NCI-H2227 (cell line): ENCODE measurements around the gene MYD88.
A peak's percentile ranks its signal among the peaks of the same experiment; 100 is the strongest.
"Not testable (repeated sequence)": the region's sequence is repeated elsewhere in the genome, so short reads cannot be mapped to it uniquely, and the experiment has no call there.

ENCODE experiments used
- DNase-seq: peaks from one replicate; lab custom pipeline; 2025; ENCODE audit not compliant: unreplicated experiment; lab: John Stamatoyannopoulos, UW

Gene MYD88

GRCh38 chr3:38125305-38126120 lies 12.9 kb upstream of the MYD88 start:
- DNase-seq = no peak

DNA sequence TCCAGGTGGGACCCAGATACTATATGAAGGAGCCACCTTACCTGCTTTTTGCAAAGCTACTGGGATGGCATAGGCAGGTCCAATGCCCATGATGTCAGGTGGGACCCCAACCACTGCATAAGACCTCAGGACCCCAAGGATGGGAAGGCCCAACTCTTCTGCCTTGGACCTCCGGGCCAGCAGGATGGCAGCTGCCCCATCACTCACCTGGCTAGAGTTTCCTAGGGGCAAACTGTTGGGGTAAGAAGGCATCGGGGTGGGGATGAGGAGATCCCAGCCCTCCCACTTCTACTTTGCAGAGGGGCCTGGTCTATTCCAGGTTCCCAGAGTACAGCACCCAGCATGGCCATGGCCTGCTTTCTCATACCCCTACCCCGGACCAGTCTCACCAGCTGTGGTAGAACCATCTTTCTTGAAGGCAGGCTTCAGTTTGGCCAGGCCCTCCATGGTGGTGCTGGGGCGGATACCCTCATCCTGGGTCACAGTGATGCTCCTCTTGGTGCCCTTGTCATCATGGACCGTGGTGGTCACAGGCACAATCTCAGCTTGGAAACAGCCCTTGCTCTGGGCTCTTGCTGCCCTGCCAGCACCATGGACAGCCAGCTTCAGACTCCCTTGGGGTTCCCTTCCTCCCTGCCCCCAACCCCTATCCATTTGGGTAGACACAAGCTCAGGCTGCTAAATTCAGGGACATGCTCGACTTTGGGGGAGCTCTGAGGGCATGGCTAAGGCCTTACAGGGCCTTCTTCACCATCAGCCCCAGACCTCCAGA lies 12.2 kb upstream of the MYD88 start:
- DNase-seq = no peak

- no peak for DNase-seq
Observed at GRCh38 chr3:38127611-38128302, 10.7 kb upstream of the MYD88 start.

DNA sequence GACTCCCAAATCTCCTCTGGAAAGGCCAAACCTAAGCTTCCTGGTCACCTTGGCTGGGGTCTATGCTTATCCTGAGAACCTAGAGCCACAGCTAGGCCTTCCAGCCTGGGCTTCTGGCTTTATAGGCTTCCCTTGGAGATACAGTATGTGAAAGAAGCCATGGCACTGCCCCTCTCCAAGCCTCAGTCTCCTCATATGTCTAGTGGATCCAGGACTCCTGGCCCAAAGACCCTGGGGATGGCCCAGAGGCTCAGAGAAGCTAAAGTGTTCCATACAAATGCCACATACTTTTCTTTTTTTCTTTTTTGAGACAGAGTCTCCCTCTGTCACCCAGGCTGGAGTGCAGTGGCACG lies 10.2 kb upstream of the MYD88 start:
- DNase-seq = no peak

GRCh38 chr3:38129058-38129457 lies 9.4 kb upstream of the MYD88 start:
- DNase-seq = no peak

DNA sequence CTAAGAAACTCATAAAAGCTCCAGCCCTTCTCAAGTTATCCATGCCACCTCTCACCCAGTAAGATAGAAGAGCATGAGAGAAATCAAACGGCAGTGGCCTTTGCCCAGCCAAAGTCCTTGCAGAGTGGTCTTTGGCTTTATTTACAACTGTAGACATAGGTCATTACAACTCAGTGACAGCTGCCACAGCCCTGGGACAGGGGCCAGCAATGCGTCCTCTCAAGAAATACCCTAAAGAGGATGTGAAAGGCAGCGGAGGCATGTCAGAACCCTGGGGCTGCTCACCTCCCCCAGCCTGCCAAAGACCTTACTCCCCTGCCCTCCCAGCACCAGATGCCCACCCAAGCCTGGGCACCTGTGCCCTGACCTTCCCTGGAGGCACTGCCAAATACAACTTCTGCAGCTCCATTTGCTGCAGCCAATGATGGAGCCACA lies 7.8 kb upstream of the MYD88 start:
- no peak for DNase-seq

GRCh38 chr3:38131621-38132369 lies 6.7 kb upstream of the MYD88 start:
- peak; percentile 3 for DNase-seq

DNA sequence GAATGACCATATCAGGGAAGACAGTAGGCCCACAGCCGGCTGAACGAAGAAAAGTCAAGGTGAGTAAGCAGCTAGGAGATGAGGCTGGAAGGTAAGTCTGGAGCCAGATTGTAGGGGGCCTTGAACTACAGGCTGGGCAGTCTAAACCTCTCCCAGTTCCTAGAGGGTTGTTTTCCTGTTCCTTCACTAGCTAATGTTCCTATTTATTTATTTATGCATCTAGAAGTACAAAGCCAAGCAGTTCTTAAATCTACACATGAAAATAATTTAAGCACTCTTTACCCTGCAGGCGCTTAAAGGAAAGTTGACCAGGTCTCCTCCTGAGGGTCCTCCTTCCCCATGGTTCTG lies 5.3 kb upstream of the MYD88 start:
- DNase-seq = no peak

DNA sequence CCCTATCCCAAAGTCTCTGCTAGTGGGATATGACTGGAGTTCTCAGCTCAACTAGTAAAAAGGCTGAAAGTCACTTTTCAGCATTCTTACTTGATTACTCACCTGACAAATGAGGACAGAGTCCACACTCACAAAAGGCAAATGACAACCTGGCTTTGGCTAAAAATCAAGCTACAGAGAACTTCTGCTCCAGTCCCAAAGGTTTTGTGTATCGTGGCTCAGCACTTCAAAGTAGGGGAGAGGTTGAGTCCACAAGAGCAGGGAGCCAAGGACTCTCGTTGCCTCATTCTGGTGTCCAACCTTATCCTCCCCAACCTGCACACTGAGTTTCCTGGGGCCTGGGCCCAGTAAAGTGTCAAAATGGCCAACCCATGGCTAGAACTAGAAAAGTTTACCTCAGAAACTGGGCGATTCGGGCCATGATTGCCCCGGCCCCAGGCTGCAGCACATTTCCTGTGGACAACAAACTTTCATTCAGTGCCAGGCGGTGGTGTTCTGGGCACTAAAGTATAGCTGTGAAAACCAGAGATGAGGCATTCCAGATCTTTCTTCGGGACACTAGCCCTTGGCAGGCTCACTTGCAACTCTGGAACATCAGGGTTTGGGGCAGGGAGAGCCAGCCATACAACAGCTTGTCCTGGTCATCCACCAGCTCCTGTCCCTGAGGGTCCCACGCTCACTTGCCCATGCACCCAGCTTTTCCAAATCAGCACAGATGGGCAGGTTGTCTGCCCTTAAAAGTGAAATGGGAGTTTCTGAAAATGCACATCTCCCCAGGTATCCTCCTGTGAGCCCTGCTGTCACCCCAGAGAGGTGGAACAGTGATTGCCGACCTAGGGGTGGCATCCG lies 4.7 kb upstream of the MYD88 start:
- DNase-seq = no peak

DNA sequence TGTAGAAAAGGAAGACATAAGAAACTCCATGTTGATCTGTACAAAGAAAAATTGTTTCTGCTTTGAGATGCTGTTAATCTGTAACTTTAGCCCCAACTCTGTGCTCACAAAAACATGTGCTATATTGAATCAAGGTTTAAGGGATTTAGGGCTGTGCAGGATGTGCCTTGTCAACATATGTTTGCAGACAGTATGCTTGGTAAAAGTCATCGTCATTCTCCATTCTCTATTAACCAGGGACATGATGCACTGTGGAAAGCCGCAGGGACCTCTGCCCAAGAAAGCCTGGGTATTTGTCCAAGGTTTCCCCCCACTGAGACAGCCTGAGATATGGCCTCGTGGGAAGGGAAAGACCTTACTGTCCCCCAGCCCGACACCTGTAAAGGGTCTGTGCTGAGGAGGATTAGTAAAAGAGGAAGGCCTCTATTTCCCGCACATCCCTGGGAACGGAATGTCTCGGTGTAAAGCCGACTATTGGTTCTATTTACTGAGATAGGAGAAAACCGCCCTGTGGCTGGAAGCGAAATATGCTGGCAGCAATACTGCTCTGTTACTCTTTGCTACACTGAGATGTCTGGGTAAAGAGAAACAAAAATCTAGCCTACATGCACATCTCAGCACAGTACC lies 3.8 kb upstream of the MYD88 start:
- not testable (repeated sequence) for DNase-seq

DNA sequence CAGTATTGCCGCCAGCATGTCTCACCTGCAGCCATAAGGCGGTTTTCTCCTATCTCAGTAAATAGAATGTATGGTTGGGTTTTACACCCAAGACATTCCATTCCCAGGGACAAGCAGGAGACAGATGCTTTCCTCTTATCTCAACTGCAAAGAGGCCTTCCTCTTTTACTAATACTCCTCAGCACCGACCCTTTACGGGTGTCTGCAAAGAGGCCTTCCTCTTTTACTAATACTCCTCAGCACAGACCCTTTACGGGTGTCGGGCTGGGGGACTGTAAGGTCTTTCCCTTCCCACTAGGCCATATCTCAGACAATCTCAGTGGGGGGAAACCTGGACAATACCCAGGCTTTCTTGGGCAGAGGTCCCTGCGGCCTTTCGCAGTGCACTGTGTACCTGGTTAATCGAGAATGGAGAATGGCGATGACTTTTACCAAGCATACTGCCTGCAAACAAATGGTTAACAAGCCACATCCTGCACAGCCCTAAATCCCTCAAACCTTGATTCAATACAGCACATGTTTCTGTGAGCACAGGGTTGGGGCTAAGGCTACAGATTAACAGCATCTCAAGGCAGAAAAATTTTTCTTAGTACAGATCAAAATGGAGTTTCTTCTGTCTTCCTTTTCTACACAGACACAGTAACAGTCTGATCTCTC lies 2.7 kb upstream of the MYD88 start:
- not testable (repeated sequence) for DNase-seq

DNA sequence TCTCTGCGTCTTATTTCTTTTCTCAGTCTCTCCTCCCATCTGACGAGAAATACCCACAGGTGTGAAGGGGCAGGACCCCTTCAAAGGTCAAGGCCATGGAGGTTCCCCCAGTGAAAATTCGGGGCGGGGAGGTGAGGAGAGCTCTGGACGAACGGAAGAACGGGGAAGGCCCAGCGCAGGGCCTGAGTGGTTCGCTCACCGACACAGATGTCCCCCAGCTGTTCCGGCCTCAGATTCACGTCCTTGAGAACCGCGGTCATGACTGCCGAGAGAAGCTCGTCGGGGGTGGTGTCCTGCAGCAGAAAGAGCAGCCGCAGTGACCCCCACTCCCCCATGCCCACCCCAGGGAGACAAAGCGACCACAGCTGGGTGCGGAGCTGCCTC lies 2.1 kb upstream of the MYD88 start:
- DNase-seq = peak; percentile 34

- DNase-seq = peak; percentile 97
Observed at GRCh38 chr3:38136777-38137614, 1.5 kb upstream of the MYD88 start, which contains the start of gene ACAA1. Gene ACAA1 (minus strand): TSS chr3:38137127. CDS start chr3:38137035, 92 bp downstream.

- DNase-seq = peak; percentile 49
Observed at GRCh38 chr3:38137615-38138348, 679 bp upstream of the MYD88 start.

GRCh38 chr3:38139191-38139590 lies 730 bp downstream of the MYD88 start:
- no peak for DNase-seq

DNA sequence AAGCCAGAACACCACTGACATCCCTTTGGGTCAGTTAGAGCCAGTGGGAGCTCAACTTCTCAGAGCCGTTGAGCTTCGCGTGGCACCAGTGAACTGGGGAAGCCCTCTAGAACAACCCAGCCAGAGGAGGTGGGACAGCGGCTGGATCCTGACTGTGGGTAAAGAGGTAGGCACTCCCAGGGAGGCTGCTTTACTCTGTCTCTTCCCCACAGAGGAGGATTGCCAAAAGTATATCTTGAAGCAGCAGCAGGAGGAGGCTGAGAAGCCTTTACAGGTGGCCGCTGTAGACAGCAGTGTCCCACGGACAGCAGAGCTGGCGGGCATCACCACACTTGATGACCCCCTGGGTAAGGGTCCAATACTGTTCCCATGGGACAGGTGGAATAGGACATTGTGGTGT lies 1.2 kb downstream of the MYD88 start:
- DNase-seq = no peak

DNA sequence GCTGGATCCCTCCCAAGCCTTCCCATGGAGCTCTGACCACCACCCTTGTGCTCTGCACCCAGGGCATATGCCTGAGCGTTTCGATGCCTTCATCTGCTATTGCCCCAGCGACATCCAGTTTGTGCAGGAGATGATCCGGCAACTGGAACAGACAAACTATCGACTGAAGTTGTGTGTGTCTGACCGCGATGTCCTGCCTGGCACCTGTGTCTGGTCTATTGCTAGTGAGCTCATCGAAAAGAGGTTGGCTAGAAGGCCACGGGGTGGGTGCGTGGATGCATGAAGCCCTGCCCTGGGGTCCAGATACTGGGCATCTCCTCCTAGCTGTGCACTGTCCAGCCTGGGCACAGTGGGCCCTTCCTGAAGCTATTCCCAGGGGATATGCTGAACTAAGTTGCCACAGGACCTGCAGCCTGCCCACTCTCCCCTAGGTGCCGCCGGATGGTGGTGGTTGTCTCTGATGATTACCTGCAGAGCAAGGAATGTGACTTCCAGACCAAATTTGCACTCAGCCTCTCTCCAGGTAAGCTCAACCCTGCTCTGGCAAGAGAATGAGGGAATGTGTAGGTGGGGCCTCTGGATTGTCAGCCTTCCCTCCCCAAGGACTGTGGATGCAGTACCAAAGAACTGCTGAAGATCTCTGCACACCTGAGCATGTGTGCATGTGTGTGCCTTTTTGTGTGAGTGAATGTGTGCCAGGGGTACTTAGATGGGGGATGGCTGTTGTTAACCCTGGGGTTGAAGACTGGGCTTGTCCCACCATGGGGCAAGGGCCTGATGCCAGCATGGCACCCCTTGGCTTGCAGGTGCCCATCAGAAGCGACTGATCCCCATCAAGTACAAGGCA lies 2.1 kb downstream of the MYD88 start:
- DNase-seq = no peak
